ENCODE data around the gene OR10G7. TPM values are rescaled to one million over a fixed set of nuclear protein-coding genes. Genes with fewer than 3 reads are reported as not detected.

Gene OR10G7
- total and polyA plus RNA-seq, 2 of the 13 experiments (the other 11 are each of a cell fraction or from before 2014, with no cell fraction given): not detected

DNA sequence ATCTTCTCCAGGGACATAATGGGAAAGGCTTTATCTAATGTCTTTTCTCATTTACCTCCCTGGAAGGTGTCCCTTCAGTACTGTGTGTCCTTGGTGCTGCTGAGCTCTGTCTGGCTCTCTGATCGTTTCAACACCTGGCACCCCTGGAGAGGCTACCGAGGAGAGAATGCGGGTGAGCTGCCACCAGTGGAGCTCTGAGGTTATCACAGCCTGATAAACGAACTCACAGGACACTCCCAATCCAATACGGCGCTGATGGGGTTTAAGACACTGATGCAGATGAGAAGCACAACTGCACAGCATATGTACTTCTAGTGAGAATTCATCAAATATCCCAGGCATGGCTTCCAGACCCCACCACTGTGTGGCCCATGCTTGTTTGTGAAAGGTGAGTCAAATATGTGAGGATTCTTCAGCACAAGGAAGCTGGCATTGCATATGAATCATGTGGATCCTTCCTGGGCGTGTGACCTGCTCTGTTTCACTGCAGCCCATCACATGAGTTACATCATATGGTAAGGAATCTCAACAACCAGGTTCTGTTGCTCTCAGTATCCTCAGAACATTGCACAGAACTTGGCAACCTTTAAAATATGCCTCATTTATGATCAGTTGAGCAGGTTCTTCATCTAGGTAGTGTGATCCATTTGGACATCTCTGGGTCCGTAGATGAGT lies 39.3 kb upstream of the OR10G7 start (continued):
- TF ChIP-seq, protein P1, sequence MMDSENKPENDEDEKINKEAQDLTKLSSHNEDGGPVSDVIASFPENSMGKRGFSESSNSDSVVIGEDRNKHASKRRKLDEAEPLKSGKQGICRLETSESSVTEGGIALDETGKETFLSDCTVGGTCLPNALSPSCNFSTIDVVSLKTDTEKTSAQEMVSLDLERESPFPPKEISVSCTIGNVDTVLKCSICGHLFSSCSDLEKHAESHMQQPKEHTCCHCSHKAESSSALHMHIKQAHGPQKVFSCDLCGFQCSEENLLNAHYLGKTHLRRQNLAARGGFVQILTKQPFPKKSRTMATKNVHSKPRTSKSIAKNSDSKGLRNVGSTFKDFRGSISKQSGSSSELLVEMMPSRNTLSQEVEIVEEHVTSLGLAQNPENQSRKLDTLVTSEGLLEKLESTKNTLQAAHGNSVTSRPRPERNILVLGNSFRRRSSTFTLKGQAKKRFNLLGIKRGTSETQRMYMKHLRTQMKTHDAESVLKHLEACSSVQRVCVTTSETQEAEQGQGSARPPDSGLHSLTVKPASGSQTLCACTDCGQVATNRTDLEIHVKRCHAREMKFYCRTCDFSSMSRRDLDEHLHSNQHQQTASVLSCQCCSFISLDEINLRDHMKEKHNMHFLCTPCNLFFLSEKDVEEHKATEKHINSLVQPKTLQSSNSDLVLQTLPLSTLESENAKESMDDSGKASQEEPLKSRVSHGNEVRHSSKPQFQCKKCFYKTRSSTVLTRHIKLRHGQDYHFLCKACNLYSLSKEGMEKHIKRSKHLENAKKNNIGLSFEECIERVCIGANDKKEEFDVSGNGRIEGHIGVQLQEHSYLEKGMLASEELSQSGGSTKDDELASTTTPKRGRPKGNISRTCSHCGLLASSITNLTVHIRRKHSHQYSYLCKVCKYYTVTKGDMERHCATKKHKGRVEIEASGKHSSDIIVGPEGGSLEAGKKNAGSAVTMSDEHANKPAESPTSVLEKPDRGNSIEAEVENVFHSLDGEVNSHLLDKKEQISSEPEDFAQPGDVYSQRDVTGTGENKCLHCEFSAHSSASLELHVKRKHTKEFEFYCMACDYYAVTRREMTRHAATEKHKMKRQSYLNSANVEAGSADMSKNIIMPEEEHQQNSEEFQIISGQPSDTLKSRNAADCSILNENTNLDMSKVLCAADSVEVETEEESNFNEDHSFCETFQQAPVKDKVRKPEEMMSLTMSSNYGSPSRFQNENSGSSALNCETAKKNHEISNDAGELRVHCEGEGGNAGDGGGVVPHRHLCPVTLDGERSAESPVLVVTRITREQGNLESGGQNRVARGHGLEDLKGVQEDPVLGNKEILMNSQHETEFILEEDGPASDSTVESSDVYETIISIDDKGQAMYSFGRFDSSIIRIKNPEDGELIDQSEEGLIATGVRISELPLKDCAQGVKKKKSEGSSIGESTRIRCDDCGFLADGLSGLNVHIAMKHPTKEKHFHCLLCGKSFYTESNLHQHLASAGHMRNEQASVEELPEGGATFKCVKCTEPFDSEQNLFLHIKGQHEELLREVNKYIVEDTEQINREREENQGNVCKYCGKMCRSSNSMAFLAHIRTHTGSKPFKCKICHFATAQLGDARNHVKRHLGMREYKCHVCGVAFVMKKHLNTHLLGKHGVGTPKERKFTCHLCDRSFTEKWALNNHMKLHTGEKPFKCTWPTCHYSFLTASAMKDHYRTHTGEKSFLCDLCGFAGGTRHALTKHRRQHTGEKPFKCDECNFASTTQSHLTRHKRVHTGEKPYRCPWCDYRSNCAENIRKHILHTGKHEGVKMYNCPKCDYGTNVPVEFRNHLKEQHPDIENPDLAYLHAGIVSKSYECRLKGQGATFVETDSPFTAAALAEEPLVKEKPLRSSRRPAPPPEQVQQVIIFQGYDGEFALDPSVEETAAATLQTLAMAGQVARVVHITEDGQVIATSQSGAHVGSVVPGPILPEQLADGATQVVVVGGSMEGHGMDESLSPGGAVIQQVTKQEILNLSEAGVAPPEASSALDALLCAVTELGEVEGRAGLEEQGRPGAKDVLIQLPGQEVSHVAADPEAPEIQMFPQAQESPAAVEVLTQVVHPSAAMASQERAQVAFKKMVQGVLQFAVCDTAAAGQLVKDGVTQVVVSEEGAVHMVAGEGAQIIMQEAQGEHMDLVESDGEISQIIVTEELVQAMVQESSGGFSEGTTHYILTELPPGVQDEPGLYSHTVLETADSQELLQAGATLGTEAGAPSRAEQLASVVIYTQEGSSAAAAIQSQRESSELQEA (CRISPR knock-in tag; IDR thresholded peaks at IDR 0.05; ENCODE audit: not compliant biosample characterization): no peak
- TF ChIP-seq ZKSCAN1 (IDR thresholded peaks at IDR 0.05; ENCODE audit: low read length): no peak
- TF ChIP-seq SPEN (CRISPR knock-in tag; IDR thresholded peaks at IDR 0.05; ENCODE audit: low read depth): no peak
- TF ChIP-seq CBX5 (CRISPR knock-in tag; IDR thresholded peaks at IDR 0.05; ENCODE audit: borderline replicate concordance): no peak
